OCI-LY3 (cell line): ENCODE data around the gene SHISA2.
"Not testable (repeated sequence)": the region's sequence is repeated elsewhere in the genome, so short reads cannot be mapped to it uniquely, and the experiment has no call there.

Source experiments
- H2AFZ ChIP-seq: fragments of 200-600, 300-600 bp; shearing (Covaris generic); 2 replicates; pipeline ENCODE4 v1.6.0; 2014; ENCODE audit warnings: antibody characterized with exemption, low read depth, low read length
- H3K27ac ChIP-seq: fragments of 200-600, 300-600 bp; sonication (generic); 2 replicates; pipeline ENCODE4 v1.5.1; 2014; ENCODE audit warnings: mild to moderate bottlenecking, low read length, moderate library complexity, mixed read lengths
- H3K27me3 ChIP-seq: fragments of 200-600, 300-600 bp; sonication (generic); 2 replicates; pipeline ENCODE4 v1.6.1; 2014; ENCODE audit warnings: low read depth, low read length, mixed read lengths
- H3K36me3 ChIP-seq: fragments of 200-600, 300-600 bp; sonication (generic); replicated peaks from 2 replicates; pipeline ENCODE3; 2014; ENCODE audit warnings: low read depth, low read length, mixed read lengths
- H3K4me1 ChIP-seq: fragments of 300-600, 200-600 bp; sonication (generic); 2 replicates; pipeline ENCODE4 v1.6.1; 2014; ENCODE audit warnings: low read length, mixed read lengths
- H3K4me2 ChIP-seq: fragments of 200-600, 300-600 bp; sonication (generic); 2 replicates; pipeline ENCODE4 v1.6.1; 2014; ENCODE audit warnings: low read length, mixed read lengths
- H3K4me3 ChIP-seq: fragments of 300-600, 200-600 bp; sonication (generic); 2 replicates; pipeline ENCODE4 v1.5.1; 2014; ENCODE audit warnings: antibody characterized with exemption, mild to moderate bottlenecking, low read length, moderate library complexity
- H3K79me2 ChIP-seq: fragments of 300-600, 200-600 bp; shearing (Covaris generic); 2 replicates; pipeline ENCODE4 v1.6.1; 2014; ENCODE audit warnings: mild to moderate bottlenecking, low read length, mixed read lengths
- H3K9ac ChIP-seq: fragments of 300-600, 200-600 bp; shearing (Covaris generic); 2 replicates; pipeline ENCODE4 v1.6.0; 2014; ENCODE audit warnings: mild to moderate bottlenecking, low read length, moderate library complexity
- H3K9me3 ChIP-seq: fragments of 200-600, 300-600 bp; shearing (Covaris generic); 2 replicates; pipeline ENCODE4 v1.6.1; 2014; ENCODE audit warnings: low read length, mixed read lengths; ENCODE audit not compliant: insufficient read depth
- H4K20me1 ChIP-seq: fragments of 200-600, 300-600 bp; sonication (generic); 2 replicates; pipeline ENCODE4 v1.6.1; 2016; ENCODE audit warnings: low read length, mixed read lengths; ENCODE audit not compliant: insufficient read depth
- CTCF ChIP-seq: fragments of 200-600, 300-600 bp; sonication (generic); IDR thresholded peaks from 2 replicates; pipeline ENCODE4 v1.5.1; 2014; ENCODE audit warnings: antibody characterized with exemption, low read length, low read depth
- EZH2phosphoT487 ChIP-seq: fragments of 200-600 bp; shearing (Covaris generic); IDR thresholded peaks from 2 replicates; pipeline ENCODE4 v1.6.1; 2018; ENCODE audit warnings: antibody characterized with exemption, mixed run types, low read depth

The SHISA2 gene

GRCh38 chr13:26067601-26068000 lies 15.8 kb upstream of the SHISA2 start:
- Histone ChIP-seq H3K4me2 (no peak overlapping the region), H4K20me1 (no peaks in the 10 kb centered on the region), H3K9me3 (no peaks in the 10 kb centered on the region), H3K27me3 (0 out of 2 replicates have a peak, but pooled peaks cover 4% of the 10 kb centered on the region), H3K27ac (no peak overlapping the region), H3K4me3 (no peak overlapping the region), H2AFZ (no peak overlapping the region), H3K9ac (no peak overlapping the region), H3K36me3 (no peaks in the 10 kb centered on the region), H3K79me2 (no peaks in the 10 kb centered on the region), H3K4me1 (no peaks in the 10 kb centered on the region)
- TF ChIP-seq CTCF, result no peak
- no peak for TF ChIP-seq EZH2phosphoT487

GRCh38 chr13:26066492-26066891 lies 14.7 kb upstream of the SHISA2 start:
- H3K4me3 ChIP-seq, H3K27me3 ChIP-seq, H3K79me2 ChIP-seq, H3K9ac ChIP-seq, H3K27ac ChIP-seq, H4K20me1 ChIP-seq, H3K4me1 ChIP-seq, H3K4me2 ChIP-seq, H2AFZ ChIP-seq, H3K36me3 ChIP-seq, H3K9me3 ChIP-seq: not testable (repeated sequence)

GRCh38 chr13:26062853-26063444 lies 11.1 kb upstream of the SHISA2 start:
- H3K4me3 ChIP-seq, result no peak overlapping the region
- H3K4me2 ChIP-seq, result no peak overlapping the region
- no peaks in the 10 kb centered on the region for H3K79me2 ChIP-seq
- H3K9me3 ChIP-seq, result no peaks in the 10 kb centered on the region
- TF ChIP-seq CTCF (peak; percentile 91), EZH2phosphoT487 (no peak)
- H3K4me1 ChIP-seq, result no peaks in the 10 kb centered on the region
- H3K9ac ChIP-seq, result no peak overlapping the region
- no peak overlapping the region for H3K27ac ChIP-seq
- no peaks in the 10 kb centered on the region for H3K36me3 ChIP-seq
- no peak overlapping the region for H2AFZ ChIP-seq
- H4K20me1 ChIP-seq, result no peaks in the 10 kb centered on the region
- H3K27me3 ChIP-seq, result no peaks in the 10 kb centered on the region

GRCh38 chr13:26061947-26062346 lies 10.1 kb upstream of the SHISA2 start:
- no peaks in the 10 kb centered on the region for H3K79me2 ChIP-seq
- no peaks in the 10 kb centered on the region for H3K4me1 ChIP-seq
- TF ChIP-seq EZH2phosphoT487 (no peak), CTCF (no peak)
- no peak overlapping the region for H3K4me3 ChIP-seq
- H3K9ac ChIP-seq, result no peak overlapping the region
- H3K27me3 ChIP-seq, result no peaks in the 10 kb centered on the region
- no peak overlapping the region for H3K4me2 ChIP-seq
- no peaks in the 10 kb centered on the region for H3K36me3 ChIP-seq
- H3K27ac ChIP-seq, result no peak overlapping the region
- no peaks in the 10 kb centered on the region for H4K20me1 ChIP-seq
- no peaks in the 10 kb centered on the region for H3K9me3 ChIP-seq
- H2AFZ ChIP-seq, result no peak overlapping the region

- Histone ChIP-seq H3K27ac (no peak overlapping the region), H3K9ac (no peak overlapping the region), H3K27me3 (no peaks in the 10 kb centered on the region), H3K4me2 (no peak overlapping the region), H3K4me1 (no peaks in the 10 kb centered on the region), H3K4me3 (no peak overlapping the region), H4K20me1 (no peaks in the 10 kb centered on the region), H2AFZ (no peak overlapping the region), H3K36me3 (no peaks in the 10 kb centered on the region), H3K79me2 (no peaks in the 10 kb centered on the region), H3K9me3 (no peaks in the 10 kb centered on the region)
- TF ChIP-seq EZH2phosphoT487 (no peak), CTCF (no peak)
Measured at GRCh38 chr13:26061256-26061655, 9.4 kb upstream of the SHISA2 start.
